Esophagus squamous epithelium (tissue), 4 donors: ENCODE data around the gene ING3.

Source experiments
- POLR2A ChIP-seq, 4 donors: fragments of 450-650 bp; IDR thresholded peaks; one replicate each; pipeline ENCODE4 v1.6.1; 2017; ENCODE audit warnings: antibody characterized with exemption in 4 of 4, mild to moderate bottlenecking in 4 of 4, moderate library complexity in 3 of 4
- TF ChIP-seq, protein P1 (sequence below), 6 experiments: fragments of 450-650 bp in 4 of 6; fragments of 200-600 bp in 2 of 6; sonication (generic) in 2 of 6; IDR thresholded peaks; one replicate each; pipeline ENCODE4 v1.5.1; 2016 to 2019; ENCODE audit warnings: antibody characterized with exemption in 6 of 6, mild to moderate bottlenecking in 4 of 6, moderate library complexity in 4 of 6

DNA sequence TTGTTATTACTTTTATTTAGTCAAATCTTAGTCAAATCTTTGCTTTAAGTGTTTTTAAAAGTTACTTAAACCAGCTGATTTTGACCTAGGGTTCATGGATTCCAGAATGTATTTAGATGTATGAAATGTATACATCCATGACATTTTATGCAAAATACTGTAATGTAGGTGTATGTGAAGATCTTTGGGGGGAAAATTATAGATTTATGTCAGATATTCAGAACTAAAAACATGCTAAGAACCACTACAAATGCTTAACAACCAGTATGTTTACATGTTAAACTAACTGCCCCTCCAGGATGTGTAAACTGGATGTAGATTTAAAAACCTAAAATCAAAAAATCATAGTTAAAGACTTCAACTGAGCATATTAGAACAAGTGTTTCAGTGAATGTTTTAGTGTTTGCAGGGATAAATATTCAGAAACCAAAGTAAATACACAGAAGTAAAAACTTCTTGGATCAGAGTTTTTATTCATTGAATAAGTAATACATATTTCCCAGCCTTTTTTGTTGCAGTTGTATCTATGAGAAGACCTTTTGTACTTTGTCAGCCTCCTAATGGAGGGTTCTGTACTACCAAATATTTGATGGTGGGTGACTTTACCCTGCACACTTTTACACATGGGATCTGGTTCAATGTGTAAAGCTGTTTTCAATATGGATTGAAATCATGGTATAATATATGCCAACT lies 41.8 kb downstream of the ING3 start:
- TF ChIP-seq, protein P1, sequence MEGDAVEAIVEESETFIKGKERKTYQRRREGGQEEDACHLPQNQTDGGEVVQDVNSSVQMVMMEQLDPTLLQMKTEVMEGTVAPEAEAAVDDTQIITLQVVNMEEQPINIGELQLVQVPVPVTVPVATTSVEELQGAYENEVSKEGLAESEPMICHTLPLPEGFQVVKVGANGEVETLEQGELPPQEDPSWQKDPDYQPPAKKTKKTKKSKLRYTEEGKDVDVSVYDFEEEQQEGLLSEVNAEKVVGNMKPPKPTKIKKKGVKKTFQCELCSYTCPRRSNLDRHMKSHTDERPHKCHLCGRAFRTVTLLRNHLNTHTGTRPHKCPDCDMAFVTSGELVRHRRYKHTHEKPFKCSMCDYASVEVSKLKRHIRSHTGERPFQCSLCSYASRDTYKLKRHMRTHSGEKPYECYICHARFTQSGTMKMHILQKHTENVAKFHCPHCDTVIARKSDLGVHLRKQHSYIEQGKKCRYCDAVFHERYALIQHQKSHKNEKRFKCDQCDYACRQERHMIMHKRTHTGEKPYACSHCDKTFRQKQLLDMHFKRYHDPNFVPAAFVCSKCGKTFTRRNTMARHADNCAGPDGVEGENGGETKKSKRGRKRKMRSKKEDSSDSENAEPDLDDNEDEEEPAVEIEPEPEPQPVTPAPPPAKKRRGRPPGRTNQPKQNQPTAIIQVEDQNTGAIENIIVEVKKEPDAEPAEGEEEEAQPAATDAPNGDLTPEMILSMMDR (IDR thresholded peaks at IDR 0.05): no peak
- no peak for TF ChIP-seq POLR2A (IDR thresholded peaks at IDR 0.05)
